ENCODE measurements around the gene FHAD1. TPM values are rescaled to one million over a fixed set of nuclear protein-coding genes. Genes with fewer than 3 reads are reported as not detected.
A peak's percentile ranks its signal among the peaks of the same experiment; 100 is the strongest.

The FHAD1 gene
- total and polyA plus RNA-seq, 2 of the 13 experiments (the other 11 are each of a cell fraction or from before 2014, with no cell fraction given): not detected

DNA sequence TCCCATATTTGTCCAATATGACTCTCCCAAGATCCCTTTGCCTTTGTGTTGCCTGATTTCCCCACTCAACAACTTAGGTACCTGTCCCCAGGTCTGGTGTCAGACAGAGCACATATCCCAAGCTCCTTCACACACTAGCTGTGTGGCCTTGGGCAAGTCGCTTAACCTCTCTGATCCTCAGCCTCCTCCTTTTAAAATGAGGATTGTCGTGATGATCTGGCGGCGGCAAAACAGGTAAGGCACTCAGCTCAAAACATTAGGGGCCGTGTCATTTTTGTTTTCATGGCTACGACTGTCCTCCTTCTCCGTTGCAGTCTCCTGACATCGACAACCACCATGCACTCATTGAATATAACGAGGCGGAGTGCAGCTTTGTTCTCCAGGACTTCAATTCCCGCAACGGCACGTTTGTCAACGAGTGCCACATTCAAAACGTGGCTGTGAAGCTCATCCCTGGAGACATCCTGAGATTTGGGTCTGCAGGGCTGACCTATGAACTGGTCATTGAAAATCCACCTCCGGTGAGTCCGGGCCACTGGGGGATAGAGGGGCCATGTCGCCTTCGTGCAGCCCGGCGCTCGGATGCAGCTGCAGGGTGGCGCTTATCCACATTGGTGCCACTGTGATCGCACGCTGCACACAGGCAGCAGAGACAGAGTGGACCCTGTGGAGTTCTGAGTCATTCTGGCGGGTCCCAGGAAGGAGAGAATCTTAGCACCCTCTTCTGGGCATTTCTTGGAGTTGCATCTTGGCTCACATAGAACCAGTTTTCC is 25.2 kb downstream of the FHAD1 start (continued):
- TF ChIP-seq ZNF136 (CRISPR knock-in tag; IDR thresholded peaks at IDR 0.05; ENCODE audit: low read depth): no peak
- no peak for TF ChIP-seq TRIM24 (CRISPR knock-in tag; IDR thresholded peaks at IDR 0.05)
- TF ChIP-seq, protein P1, sequence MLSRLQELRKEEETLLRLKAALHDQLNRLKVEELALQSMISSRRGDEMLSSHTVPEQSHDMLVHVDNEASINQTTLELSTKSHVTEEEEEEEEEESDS (CRISPR knock-in tag; IDR thresholded peaks at IDR 0.05; ENCODE audit: borderline replicate concordance): no peak
- TF ChIP-seq XBP1 (CRISPR knock-in tag; IDR thresholded peaks at IDR 0.05): no peak
- TF ChIP-seq ZNF24 (IDR thresholded peaks at IDR 0.05): no peak
- no peak for TF ChIP-seq ZNF713 (CRISPR knock-in tag; IDR thresholded peaks at IDR 0.05)
- no peak for TF ChIP-seq ZFP1 (CRISPR knock-in tag; IDR thresholded peaks at IDR 0.05)
- no peak for TF ChIP-seq ELF4 (CRISPR knock-in tag; IDR thresholded peaks at IDR 0.05; ENCODE audit: borderline replicate concordance)
- TF ChIP-seq, protein P2, sequence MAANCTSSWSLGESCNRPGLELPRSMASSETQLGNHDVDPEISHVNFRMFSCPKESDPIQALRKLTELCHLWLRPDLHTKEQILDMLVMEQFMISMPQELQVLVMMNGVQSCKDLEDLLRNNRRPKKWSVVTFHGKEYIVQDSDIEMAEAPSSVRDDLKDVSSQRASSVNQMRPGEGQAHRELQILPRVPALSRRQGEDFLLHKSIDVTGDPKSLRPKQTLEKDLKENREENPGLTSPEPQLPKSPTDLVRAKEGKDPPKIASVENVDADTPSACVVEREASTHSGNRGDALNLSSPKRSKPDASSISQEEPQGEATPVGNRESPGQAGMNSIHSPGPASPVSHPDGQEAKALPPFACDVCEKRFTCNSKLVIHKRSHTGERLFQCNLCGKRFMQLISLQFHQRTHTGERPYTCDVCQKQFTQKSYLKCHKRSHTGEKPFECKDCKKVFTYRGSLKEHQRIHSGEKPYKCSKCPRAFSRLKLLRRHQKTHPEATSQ (CRISPR knock-in tag; IDR thresholded peaks at IDR 0.05; ENCODE audit: borderline replicate concordance): no peak
- TF ChIP-seq, protein P3, sequence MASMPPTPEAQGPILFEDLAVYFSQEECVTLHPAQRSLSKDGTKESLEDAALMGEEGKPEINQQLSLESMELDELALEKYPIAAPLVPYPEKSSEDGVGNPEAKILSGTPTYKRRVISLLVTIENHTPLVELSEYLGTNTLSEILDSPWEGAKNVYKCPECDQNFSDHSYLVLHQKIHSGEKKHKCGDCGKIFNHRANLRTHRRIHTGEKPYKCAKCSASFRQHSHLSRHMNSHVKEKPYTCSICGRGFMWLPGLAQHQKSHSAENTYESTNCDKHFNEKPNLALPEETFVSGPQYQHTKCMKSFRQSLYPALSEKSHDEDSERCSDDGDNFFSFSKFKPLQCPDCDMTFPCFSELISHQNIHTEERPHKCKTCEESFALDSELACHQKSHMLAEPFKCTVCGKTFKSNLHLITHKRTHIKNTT (CRISPR knock-in tag; IDR thresholded peaks at IDR 0.05): no peak
- peak; percentile 59; the same call in 1 of the 2 replicates for TF ChIP-seq MED1 (CRISPR knock-in tag; IDR thresholded peaks at IDR 0.05)
- TF ChIP-seq, protein P4, sequence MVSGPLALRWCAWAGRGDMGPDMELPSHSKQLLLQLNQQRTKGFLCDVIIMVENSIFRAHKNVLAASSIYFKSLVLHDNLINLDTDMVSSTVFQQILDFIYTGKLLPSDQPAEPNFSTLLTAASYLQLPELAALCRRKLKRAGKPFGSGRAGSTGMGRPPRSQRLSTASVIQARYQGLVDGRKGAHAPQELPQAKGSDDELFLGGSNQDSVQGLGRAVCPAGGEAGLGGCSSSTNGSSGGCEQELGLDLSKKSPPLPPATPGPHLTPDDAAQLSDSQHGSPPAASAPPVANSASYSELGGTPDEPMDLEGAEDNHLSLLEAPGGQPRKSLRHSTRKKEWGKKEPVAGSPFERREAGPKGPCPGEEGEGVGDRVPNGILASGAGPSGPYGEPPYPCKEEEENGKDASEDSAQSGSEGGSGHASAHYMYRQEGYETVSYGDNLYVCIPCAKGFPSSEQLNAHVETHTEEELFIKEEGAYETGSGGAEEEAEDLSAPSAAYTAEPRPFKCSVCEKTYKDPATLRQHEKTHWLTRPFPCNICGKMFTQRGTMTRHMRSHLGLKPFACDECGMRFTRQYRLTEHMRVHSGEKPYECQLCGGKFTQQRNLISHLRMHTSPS (CRISPR knock-in tag; IDR thresholded peaks at IDR 0.05; ENCODE audit: low read depth): peak; percentile 69; the same call in 1 of the 2 replicates
- TF ChIP-seq, protein P5, sequence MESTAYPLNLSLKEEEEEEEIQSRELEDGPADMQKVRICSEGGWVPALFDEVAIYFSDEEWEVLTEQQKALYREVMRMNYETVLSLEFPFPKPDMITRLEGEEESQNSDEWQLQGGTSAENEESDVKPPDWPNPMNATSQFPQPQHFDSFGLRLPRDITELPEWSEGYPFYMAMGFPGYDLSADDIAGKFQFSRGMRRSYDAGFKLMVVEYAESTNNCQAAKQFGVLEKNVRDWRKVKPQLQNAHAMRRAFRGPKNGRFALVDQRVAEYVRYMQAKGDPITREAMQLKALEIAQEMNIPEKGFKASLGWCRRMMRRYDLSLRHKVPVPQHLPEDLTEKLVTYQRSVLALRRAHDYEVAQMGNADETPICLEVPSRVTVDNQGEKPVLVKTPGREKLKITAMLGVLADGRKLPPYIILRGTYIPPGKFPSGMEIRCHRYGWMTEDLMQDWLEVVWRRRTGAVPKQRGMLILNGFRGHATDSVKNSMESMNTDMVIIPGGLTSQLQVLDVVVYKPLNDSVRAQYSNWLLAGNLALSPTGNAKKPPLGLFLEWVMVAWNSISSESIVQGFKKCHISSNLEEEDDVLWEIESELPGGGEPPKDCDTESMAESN (CRISPR knock-in tag; conservative IDR thresholded peaks at IDR 0.05): no peak
- TF ChIP-seq ZNF530 (CRISPR knock-in tag; IDR thresholded peaks at IDR 0.05; ENCODE audit: low read depth): no peak
- TF ChIP-seq TCF12 (IDR thresholded peaks at IDR 0.05): no peak
- TF ChIP-seq TCF12 (CRISPR knock-in tag; IDR thresholded peaks at IDR 0.05): no peak
- 0 out of 2 replicates have a peak, but pooled peaks have one; percentile 68 for TF ChIP-seq ZNF230 (CRISPR knock-in tag; IDR thresholded peaks at IDR 0.05)
- TF ChIP-seq ZNF775 (CRISPR knock-in tag; IDR thresholded peaks at IDR 0.05; ENCODE audit: borderline replicate concordance): no peak
- TF ChIP-seq, protein P6, sequence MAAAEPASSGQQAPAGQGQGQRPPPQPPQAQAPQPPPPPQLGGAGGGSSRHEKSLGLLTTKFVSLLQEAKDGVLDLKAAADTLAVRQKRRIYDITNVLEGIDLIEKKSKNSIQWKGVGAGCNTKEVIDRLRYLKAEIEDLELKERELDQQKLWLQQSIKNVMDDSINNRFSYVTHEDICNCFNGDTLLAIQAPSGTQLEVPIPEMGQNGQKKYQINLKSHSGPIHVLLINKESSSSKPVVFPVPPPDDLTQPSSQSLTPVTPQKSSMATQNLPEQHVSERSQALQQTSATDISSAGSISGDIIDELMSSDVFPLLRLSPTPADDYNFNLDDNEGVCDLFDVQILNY (CRISPR knock-in tag; conservative IDR thresholded peaks at IDR 0.05): no peak
- TF ChIP-seq, protein P7, sequence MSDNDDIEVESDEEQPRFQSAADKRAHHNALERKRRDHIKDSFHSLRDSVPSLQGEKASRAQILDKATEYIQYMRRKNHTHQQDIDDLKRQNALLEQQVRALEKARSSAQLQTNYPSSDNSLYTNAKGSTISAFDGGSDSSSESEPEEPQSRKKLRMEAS (IDR thresholded peaks at IDR 0.05): peak; percentile 60
- TF ChIP-seq, protein P8, sequence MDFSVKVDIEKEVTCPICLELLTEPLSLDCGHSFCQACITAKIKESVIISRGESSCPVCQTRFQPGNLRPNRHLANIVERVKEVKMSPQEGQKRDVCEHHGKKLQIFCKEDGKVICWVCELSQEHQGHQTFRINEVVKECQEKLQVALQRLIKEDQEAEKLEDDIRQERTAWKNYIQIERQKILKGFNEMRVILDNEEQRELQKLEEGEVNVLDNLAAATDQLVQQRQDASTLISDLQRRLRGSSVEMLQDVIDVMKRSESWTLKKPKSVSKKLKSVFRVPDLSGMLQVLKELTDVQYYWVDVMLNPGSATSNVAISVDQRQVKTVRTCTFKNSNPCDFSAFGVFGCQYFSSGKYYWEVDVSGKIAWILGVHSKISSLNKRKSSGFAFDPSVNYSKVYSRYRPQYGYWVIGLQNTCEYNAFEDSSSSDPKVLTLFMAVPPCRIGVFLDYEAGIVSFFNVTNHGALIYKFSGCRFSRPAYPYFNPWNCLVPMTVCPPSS (IDR thresholded peaks at IDR 0.05): no peak

Data from HepG2 (cell line).